Measurements from ENCODE around the gene LMTK2.

LMTK2 gene

DNA sequence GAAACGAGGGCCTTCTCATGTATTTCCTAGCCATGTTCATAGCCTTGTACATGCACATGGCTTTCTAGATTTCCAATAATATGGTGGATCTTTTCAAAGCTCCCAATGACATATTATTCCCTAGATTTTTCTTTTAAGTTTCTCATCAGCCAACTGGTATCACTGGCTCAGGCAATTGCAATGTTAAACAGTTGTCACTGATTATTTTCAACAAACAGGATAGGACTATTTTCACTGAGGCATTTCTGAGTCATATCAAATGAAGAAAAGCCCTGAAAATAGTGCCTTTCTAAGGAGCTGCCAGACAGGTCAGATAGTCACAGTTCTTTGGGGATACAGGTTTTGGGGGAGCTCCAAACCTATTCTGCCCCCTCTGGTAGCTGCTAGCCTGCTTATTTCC lies 4.5 kb upstream of the LMTK2 start:
- no peak for DNase-seq (ENCODE audit: low spot score)
- TF ChIP-seq, protein P1, sequence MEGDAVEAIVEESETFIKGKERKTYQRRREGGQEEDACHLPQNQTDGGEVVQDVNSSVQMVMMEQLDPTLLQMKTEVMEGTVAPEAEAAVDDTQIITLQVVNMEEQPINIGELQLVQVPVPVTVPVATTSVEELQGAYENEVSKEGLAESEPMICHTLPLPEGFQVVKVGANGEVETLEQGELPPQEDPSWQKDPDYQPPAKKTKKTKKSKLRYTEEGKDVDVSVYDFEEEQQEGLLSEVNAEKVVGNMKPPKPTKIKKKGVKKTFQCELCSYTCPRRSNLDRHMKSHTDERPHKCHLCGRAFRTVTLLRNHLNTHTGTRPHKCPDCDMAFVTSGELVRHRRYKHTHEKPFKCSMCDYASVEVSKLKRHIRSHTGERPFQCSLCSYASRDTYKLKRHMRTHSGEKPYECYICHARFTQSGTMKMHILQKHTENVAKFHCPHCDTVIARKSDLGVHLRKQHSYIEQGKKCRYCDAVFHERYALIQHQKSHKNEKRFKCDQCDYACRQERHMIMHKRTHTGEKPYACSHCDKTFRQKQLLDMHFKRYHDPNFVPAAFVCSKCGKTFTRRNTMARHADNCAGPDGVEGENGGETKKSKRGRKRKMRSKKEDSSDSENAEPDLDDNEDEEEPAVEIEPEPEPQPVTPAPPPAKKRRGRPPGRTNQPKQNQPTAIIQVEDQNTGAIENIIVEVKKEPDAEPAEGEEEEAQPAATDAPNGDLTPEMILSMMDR (IDR thresholded peaks at IDR 0.05; ENCODE audit: extremely low read depth, missing control alignments), result no peak

DNA sequence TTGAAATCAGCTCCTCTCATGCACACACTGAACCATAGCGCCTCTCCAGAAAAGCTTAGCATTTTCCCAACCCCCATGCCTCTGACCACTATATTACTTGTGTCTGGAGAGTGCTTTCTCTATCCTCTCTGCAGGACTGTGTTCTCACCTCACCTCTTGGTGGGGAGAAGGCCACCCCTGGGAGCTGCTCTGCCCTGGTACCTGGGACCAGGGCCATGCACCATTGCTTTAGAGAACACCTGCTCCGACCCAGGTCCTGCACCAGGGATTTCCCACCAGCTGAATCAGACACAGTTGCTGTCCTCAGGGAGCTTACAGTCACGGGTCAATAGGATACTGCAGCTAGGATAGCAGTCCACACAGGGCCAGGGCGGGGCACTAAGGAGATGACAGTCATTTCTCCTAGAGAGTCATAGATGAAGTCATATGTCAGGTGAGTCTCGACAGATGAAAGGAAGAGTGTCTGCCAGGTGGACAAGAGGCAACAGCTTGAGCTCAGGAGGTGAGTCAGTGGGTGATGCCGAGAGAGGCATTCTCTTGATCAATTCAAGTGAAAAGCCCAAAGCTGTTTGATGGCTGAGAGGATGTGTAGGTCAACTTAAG lies 619 bp upstream of the LMTK2 start:
- DNase-seq (ENCODE audit: low spot score), result no peak
- TF ChIP-seq, protein P1 (IDR thresholded peaks at IDR 0.05; ENCODE audit: extremely low read depth, missing control alignments), result no peak

DNA sequence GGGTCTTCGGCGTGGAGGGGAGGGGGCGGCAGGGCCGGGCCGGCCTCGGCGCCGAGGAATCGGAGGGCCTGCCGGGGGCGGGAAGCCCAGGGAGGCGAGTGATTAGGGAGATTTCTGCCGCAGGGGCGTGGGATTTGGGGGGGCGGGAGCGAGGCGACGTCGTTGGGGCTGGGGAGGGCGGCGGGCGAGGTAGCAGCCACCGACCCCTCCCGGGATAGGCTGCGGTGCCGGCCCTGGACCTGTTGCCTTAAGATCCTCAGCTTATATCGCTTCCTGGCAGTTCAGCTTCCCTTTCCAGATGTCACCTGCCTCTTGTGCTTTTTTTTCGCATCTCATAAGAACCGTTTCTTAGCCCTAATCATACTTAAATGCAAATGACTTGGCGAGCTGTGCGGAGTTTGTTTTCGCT lies 655 bp downstream of the LMTK2 start:
- DNase-seq (ENCODE audit: low spot score), result no peak
- TF ChIP-seq, protein P1 (IDR thresholded peaks at IDR 0.05; ENCODE audit: extremely low read depth, missing control alignments), result no peak

DNA sequence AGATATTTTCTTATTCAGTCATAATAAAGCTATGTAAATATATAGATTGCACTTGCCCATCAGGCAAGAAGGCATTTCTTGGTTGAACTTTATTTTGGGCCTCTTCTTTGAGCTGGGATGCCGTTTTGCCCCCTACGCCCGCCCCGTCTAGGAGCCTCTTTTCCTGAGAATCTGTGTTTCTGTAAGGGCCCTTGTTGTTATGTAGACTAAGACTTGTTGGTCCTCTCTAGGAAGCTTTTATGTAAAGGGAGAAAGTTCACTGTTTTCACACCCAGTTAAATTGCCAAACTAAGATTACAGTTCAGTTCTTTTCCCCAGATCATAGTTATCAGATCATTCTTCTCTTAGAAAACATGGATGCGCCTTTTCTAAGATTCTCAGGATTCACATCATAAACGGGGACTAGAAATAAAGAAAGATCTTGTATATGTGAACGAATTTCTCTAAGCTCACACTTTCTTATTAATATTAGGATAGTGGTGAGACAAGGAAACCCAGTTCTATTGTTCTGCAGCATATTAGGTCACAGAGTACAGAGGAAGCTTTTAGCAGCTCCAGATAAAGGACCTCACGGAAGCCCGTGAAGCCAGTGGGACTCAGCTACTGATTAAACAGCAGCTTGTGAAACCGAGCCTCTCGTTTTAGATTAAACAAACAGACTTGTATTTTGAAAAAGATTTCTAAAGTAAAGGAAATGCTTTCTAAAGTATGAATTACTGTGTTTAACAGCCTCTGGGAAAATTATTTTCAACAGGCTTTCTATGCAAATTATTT lies 3.8 kb downstream of the LMTK2 start:
- DNase-seq (ENCODE audit: low spot score), result no peak
- TF ChIP-seq, protein P1 (IDR thresholded peaks at IDR 0.05; ENCODE audit: extremely low read depth, missing control alignments), result no peak

DNA sequence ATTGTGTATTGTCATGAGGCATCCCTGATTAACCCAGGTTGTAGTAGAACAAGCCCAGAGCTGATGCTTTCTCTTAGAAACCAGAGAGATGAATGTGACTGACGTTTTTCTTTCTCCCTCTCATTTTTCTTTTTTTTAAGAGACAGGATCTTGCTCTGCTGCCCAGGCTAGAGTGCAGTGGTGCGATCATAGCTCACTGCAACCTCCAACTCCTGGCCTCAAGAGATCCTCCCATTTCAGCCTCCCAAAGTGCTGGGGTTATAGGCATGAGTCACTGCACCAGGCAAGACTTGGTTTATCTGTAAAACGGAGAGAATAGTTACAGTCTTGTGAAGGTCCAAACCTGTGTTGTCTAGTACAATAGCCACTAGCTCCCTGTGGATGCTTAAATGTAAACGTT lies 5.4 kb downstream of the LMTK2 start:
- no peak for DNase-seq (ENCODE audit: low spot score)
- TF ChIP-seq, protein P1 (IDR thresholded peaks at IDR 0.05; ENCODE audit: extremely low read depth, missing control alignments), result no peak

DNA sequence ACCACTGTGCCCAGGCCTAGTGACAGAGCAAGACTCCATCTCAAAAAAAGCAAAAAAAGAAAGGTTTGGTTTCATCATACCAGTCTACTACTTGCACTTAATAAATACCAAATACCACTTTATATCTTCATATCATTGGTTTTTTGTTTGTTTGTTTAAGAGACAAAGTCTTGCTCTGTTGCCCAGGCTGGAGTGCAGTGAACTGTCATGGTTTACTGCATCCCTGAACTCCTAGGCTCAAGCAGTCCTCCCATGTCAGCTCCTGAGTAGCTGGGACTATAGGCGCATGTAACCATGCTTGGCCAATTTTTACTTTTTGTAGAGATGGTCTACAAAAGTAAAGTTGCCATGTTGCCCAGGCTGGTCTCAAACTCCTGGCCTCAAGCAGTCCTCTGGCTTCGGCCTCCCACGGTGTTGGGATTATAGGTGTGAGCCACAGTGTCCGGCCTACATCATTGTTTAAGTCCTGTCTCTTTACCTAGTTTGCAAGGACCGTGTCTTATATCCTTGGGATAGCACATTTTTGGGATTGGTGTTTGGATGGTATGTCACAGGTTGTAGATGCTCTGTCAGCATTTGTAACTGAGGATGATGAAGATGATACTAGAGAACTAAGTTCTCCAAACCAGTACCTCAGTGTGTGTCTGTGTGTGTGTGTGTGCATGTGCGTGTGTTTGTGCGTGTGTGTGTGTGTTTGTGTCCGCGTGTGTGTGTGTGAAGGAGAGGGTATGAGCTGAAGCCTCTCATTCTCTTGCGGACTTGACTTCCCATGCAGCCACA lies 9.3 kb downstream of the LMTK2 start:
- TF ChIP-seq, protein P1 (IDR thresholded peaks at IDR 0.05; ENCODE audit: extremely low read depth, missing control alignments), result no peak

More for the DNA sequence above, 9.3 kb downstream of the LMTK2 start:
- no peak for DNase-seq (ENCODE audit: low spot score)
